Heart right ventricle (tissue), 16 donors: ENCODE data around the gene FLNC. TPM values are rescaled to one million over a fixed set of nuclear protein-coding genes. Genes with fewer than 3 reads are reported as not detected.
A peak's percentile ranks its signal among the peaks of the same experiment; 100 is the strongest.

Experiments used
- ATAC-seq, 8 donors: fragments of 200-7000 bp; cut with Tn5 transposase; one replicate each; pipeline ENCODE4 v1.9.1; 2020; ENCODE audit warnings: mild to moderate bottlenecking in 8 of 8, moderate library complexity in 8 of 8, moderate number of reproducible peaks in 1 of 8
- DNase-seq, 2 donors: peaks; one replicate each; pipeline ENCODE4 v3.0.0-alpha.2; 2020
- H3K27ac ChIP-seq, 10 donors: fragments of 200-600 bp; sonication (generic) in 2 of 10; one replicate each; pipeline versions ENCODE4 v1.5.0 to v1.8.0; 2020 to 2022; ENCODE audit warnings: mild to moderate bottlenecking in 3 of 10
- H3K27me3 ChIP-seq, 7 donors: fragments of 200-600 bp; one replicate each; pipeline ENCODE4 v1.8.0; 2021 to 2022; ENCODE audit warnings: mild to moderate bottlenecking in 2 of 7
- H3K36me3 ChIP-seq, 9 donors: fragments of 200-600 bp; sonication (generic) in 1 of 9; one replicate each; pipeline versions ENCODE4 v1.5.0 to v1.8.0; 2020 to 2022; ENCODE audit warnings: mild to moderate bottlenecking in 2 of 9
- H3K4me1 ChIP-seq, 9 donors: fragments of 200-600 bp; sonication (generic) in 1 of 9; one replicate each; pipeline versions ENCODE4 v1.5.0 to v1.8.0; 2020 to 2022; ENCODE audit warnings: mild to moderate bottlenecking in 4 of 9
- H3K4me3 ChIP-seq, 10 donors: fragments of 200-600 bp; sonication (generic) in 2 of 10; one replicate each; pipeline versions ENCODE4 v1.5.0 to v1.8.0; 2020 to 2022; ENCODE audit warnings: mild to moderate bottlenecking in 7 of 10, moderate library complexity in 2 of 10
- H3K9me3 ChIP-seq, 11 donors: fragments of 200-600 bp in 10 of 11; sonication (generic) in 2 of 11; one replicate each; pipeline versions ENCODE4 v1.5.0 to v1.8.0; 2013 to 2022; ENCODE audit warnings: mild to moderate bottlenecking in 2 of 11, control low read depth in 1 of 11, moderate library complexity in 1 of 11
- WGBS, 2 donors: extraction: QIAGEN DNeasy Blood & Tissue Kit; methylation state at CpG; one replicate each; pipeline ENCODE4 v1.1.7; 2013; ENCODE audit warnings: inconsistent platforms in 1 of 2; 5-methylcytosine and 5-hydroxymethylcytosine counted together
- intact Hi-C, 10 donors: fragments of 100-400 bp; cut with DNase I; formaldehyde crosslinking; loops; one replicate each; pipeline versions ENCODE4 v1.11.1 to v1.14.2; 2022
- polyA plus RNA-seq, 2 donors: library from polyadenylated mRNA; stranded (reverse); fragments of 200-250 nt; gene quantifications; one replicate each; pipeline ENCODE4 v1.2.3, GENCODE V29; 2013
- total RNA-seq, 10 donors: library from RNA; stranded (reverse); fragmentation: NEBNext Ultra II Directional in 3 of 10; extraction: Animal tissue kit (Norgen Biotek cat#: 25700) in 3 of 10; gene quantifications; one replicate each; pipeline versions ENCODE4 v1.2.1 to v1.2.4, GENCODE V29; 2021 to 2023
- TF ChIP-seq, protein P1 (sequence below), 9 donors: fragments of 200-600 bp; sonication (generic) in 2 of 9; IDR thresholded peaks; one replicate each; pipeline versions ENCODE4 v1.5.0 to v1.8.0; 2021 to 2022; ENCODE audit warnings: antibody characterized with exemption in 9 of 9, mild to moderate bottlenecking in 5 of 9, moderate library complexity in 1 of 9
- donor health status: Arrhythmogenic right ventricular cardiomyopathy.
- donor health status: ischemic (EF 13 %, LVEDD 7.1; RV severe dilation, severe dysfunction).
- donor health status: healthy with polysubstance abuse.
- donor health status: DM: no; HTN: yes; CAD: no.
- donor health status: DM: no; HTN: no; CAD: no.
- donor health status: ischemic (EF 25% LVEDD 6.9; RV normal size, moderate dysfunction).
- donor health status: ischemic (EF 25% LVEDD 5.7; RV mildly dilated, moderate dysfunction).
- donor health status: healthy.
- donor health status: DM: yes; HTN: yes; CAD: no.
- donor health status: Ischemic cardiomyopathy.
- donor health status: ischemic (EF 35%, LVEDD 5.7; RV mildly dilated, moderate dysfunction).
- donor health status: nonischemic (EF 11% LVEDD 7.7; RV severe dilation, severe dysfunction).
- donor health status: DM: yes; HTN: yes; CAD: no.
- donor health status: PGD.
- donor health status: ischemic (EF 29% LVEDD 5.4; RV normal size, mild dysfunction).
- donor health status: nonischemic (EF 23%, LVEDD 6.1; RV moderate dilation, normal function).

The FLNC gene
- total and polyA plus RNA-seq, 12 donors = 223 to 2,445 (median 1,163) TPM

DNA sequence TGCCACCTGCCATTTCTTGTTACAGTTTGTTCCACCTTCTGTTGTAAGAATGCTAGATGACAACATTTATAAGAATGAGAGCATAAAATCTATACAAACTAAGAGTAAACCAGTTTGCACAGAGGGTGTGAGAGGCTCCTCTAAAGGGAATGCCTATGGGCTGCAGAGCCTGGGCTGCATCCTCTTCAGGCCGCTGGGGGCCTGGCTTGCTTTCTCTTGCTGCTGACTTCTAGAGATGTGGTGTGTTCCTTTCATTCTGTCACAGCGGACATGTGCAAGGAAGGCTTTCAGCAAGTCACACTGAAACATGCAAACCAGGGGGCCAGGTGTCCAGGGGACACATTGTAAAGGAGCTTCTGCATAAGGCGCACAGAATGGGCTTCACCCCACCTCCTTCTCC, 25.4 kb downstream of the FLNC start:
- no peaks in the 10 kb centered on the region for H3K27me3 ChIP-seq
- intact Hi-C loops = loop anchor here in 2 of 10 donors (2.0 kb wide), 1 partner anchor 21 kb away; no protein-coding TSS in a partner anchor
- no peak overlapping the region for H3K27ac ChIP-seq
- no peaks in the 10 kb centered on the region for H3K9me3 ChIP-seq
- peaks cover 15 to 57% (median 21%) of the 10 kb centered on the region in 9 donors for H3K4me1 ChIP-seq
- no peak overlapping the region for H3K4me3 ChIP-seq
- 86 to 90% methylated on average over 3 of the region's 3 CpGs for WGBS, 2 donors
- DNase-seq = no peak
- H3K36me3 ChIP-seq = peaks cover 8 to 84% (median 64%) of the 10 kb centered on the region in 9 donors
- TF ChIP-seq, protein P1, sequence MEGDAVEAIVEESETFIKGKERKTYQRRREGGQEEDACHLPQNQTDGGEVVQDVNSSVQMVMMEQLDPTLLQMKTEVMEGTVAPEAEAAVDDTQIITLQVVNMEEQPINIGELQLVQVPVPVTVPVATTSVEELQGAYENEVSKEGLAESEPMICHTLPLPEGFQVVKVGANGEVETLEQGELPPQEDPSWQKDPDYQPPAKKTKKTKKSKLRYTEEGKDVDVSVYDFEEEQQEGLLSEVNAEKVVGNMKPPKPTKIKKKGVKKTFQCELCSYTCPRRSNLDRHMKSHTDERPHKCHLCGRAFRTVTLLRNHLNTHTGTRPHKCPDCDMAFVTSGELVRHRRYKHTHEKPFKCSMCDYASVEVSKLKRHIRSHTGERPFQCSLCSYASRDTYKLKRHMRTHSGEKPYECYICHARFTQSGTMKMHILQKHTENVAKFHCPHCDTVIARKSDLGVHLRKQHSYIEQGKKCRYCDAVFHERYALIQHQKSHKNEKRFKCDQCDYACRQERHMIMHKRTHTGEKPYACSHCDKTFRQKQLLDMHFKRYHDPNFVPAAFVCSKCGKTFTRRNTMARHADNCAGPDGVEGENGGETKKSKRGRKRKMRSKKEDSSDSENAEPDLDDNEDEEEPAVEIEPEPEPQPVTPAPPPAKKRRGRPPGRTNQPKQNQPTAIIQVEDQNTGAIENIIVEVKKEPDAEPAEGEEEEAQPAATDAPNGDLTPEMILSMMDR (IDR thresholded peaks at IDR 0.05) = no peak
- no peak for ATAC-seq

DNA sequence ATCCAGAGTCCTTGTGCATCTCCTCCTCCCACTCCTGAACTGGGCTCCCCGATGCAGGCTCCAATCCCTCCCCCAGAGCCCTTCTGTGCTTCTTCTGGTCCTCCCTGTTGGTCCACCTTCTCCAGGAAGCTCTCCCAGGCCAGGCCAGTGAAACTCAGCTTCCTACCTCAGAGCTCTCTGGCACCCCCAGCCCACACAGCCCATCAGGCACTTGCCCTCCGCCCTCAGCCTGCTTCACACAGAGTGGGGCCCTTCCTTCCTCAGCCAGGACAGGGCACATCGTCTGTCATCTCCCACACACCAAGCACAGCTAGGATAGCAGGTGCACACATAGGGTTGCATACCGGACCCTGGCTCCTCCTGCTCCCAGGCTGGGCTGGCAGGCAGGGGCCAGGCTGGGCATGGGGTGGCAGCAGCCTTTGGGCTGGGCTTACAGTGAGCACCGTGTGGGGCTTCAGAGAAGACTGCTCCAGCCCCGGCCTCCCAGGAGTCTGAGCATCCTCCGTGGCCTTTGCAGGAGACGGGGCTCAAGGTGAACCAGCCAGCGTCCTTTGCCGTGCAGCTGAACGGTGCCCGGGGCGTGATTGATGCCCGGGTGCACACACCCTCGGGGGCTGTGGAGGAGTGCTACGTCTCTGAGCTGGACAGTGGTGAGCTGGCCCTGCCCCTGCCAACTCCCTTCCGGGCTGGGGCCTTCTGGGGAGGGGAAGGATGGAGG, 26.0 kb downstream of the FLNC start:
- no peak overlapping the region for H3K27ac ChIP-seq
- H3K9me3 ChIP-seq = no peaks in the 10 kb centered on the region
- H3K27me3 ChIP-seq = no peaks in the 10 kb centered on the region
- ATAC-seq = no peak
- peaks cover 15 to 63% (median 27%) of the 10 kb centered on the region in 9 donors for H3K4me1 ChIP-seq
- DNase-seq = no peak
- H3K36me3 ChIP-seq = peaks cover 7 to 78% (median 58%) of the 10 kb centered on the region in 9 donors
- intact Hi-C loops = no loop called here
- TF ChIP-seq, protein P1 (IDR thresholded peaks at IDR 0.05) = no peak
- no peak overlapping the region for H3K4me3 ChIP-seq
- WGBS, 2 donors = 79 to 83% methylated on average over 17 of the region's 17 CpGs

DNA sequence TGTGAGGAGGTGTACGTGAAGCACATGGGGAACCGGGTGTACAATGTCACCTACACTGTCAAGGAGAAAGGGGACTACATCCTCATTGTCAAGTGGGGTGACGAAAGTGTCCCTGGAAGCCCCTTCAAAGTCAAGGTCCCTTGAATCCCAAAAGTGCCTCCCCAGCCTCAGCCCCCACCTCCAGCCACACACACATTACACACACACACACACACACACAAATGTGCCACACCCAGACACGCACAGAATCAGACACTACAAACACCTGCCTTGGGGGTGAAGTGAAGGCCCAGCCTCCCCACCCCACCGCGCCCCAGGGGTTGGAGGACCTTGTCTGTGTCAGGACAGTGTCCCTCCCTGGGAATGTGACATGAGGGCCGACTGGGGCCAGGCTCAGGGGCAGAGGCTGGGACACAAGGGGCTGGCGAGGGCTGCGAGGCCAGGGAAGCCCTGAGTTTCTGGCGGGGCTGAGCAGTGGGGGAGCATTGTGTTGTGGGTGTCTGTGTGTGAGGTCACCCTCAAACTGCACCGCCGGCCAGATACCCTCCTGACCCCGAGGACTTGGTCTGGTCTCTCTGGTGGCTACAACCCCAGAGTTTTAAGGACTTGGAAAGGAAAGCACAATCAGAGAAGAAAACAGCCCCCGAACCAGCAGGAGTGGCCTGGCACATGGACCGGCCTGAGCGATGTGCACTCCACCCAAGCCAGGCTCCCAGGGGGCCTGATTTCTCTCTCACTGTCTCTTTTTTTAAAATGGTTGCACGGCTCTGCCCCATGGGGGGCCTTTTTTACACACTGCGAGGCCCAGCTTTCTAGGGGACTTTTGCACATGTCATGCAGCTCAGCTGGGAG, 28.4 kb downstream of the FLNC start:
- WGBS, 2 donors = 47 to 52% methylated on average over 16 to 18 of the region's 18 CpGs
- H3K27me3 ChIP-seq = no peaks in the 10 kb centered on the region
- H3K9me3 ChIP-seq = no peaks in the 10 kb centered on the region
- peaks cover 15 to 71% (median 33%) of the 10 kb centered on the region in 9 donors for H3K4me1 ChIP-seq
- peak in 1 of 2 donors; percentile 65 for DNase-seq
- intact Hi-C loops = no loop called here
- ATAC-seq = peak in 2 of 8 donors; percentile 0 to 6
- TF ChIP-seq, protein P1 (IDR thresholded peaks at IDR 0.05) = no peak
- peaks cover 0 to 53% (median 33%) of the 10 kb centered on the region in 9 donors for H3K36me3 ChIP-seq
- H3K27ac ChIP-seq = peak overlapping the region; percentile 10 to 86 (median 58)
- H3K4me3 ChIP-seq = no peak overlapping the region
